Panc1 (cell line): ENCODE measurements around the gene CCM2.

Experiments
- CTCF ChIP-seq: fragments of 450-650 bp; IDR thresholded peaks from 2 replicates; pipeline ENCODE4 v1.5.1; 2017; ENCODE audit warnings: mild to moderate bottlenecking
- POLR2AphosphoS5 ChIP-seq: IDR thresholded peaks from 2 replicates; pipeline ENCODE4 v1.6.1; 2012; ENCODE audit warnings: mild to moderate bottlenecking, low read depth, low read length, moderate library complexity
- REST ChIP-seq, 2 experiments: IDR thresholded peaks; 2 replicates each; pipeline ENCODE4 v1.6.1; 2011 to 2012; ENCODE audit warnings: low read depth in 2 of 2, control low read depth in 1 of 2, low read length in 1 of 2, mild to moderate bottlenecking in 1 of 2, moderate library complexity in 1 of 2; ENCODE audit not compliant: insufficient read depth in 1 of 2
- SIN3A ChIP-seq: IDR thresholded peaks from 2 replicates; pipeline ENCODE4 v1.6.1; 2012; ENCODE audit warnings: low read depth, mild to moderate bottlenecking, low read length, moderate library complexity, borderline replicate concordance; ENCODE audit not compliant: insufficient read depth
- TCF7L2 ChIP-seq: IDR thresholded peaks from 2 replicates; pipeline ENCODE4 v1.6.1; 2011; ENCODE audit warnings: mild to moderate bottlenecking, low read depth, low read length, inconsistent platforms

DNA sequence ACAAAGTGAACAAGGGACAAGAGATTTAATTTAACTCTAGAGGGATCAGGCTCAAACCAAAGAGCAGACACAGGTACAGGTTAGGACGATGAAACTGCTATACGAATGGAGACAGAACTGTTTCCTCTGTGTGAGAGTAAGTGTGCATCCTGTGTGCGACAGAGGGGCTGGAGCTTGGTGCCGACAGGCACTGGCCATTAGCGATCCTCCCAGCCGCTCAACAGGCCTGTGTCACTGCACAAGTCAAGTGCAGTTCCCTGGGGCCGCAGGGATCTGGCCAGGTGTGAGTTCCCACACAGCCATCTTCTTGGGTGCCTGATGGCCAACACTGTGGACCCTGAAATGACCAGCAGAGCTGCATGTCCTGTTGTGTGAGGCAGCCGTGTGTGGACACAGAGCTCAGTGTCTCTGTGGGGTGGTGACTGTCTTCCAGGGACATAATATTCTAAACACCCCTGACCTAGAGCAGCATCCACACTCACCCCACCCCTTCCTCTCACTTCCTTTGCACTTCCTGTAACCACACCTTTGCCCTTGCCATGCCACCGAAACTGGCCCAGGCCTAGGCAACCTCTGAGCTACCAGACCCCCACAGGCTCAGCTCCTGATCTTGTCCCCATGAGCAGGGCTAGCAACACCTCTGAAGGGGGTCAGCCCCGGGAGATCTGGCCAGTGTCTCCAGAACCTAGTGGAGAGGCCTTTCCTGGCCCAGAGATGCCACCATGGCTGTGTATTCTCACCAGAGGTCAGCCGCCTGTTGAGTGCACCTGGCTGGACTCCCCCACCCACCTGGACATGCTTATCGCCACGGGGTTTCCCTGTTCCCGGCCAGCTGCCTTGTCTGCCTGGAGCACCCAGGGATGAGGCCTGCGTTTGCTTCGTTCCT, 123.2 kb downstream of the CCM2 start:
- TF ChIP-seq CTCF: no peak
- TF ChIP-seq TCF7L2: no peak
- TF ChIP-seq REST (IDR thresholded peaks at IDR 0.05; ENCODE audit: insufficient read depth in 1 of 2, low read depth in 2 of 2, low read length in 1 of 2): no peak
- no peak for TF ChIP-seq SIN3A
- TF ChIP-seq POLR2AphosphoS5: no peak
